ENCODE measurements around the gene XAB2.

- TF ChIP-seq CTCF (IDR thresholded peaks at IDR 0.05) (no peak), POLR2A (IDR thresholded peaks at IDR 0.05) (no peak)
Measured at GRCh38 chr19:7618348-7618747, 11.0 kb downstream of the XAB2 start.

Data from transverse colon (tissue), 3 donors.